RWPE1 (cell line): Measurements from ENCODE around the gene BBIP1.
A peak's percentile ranks its signal among the peaks of the same experiment; 100 is the strongest.

Experiments
- CTCF ChIA-PET: fragments of 350-600 bp; sonication (Branson Sonifier 250); formaldehyde crosslinking; extraction: SDS; loops from one replicate; lab custom pipeline; 2021; lab: Yijun Ruan, JAX
- POLR2A ChIA-PET: fragments of 400-600 bp; formaldehyde crosslinking; extraction: SDS; loops from one replicate; lab custom pipeline; 2020; ENCODE audit warnings: antibody characterized with exemption; ENCODE audit not compliant: low non-redundant PET; lab: Yijun Ruan, JAX
- DNase-seq: peaks from one replicate; pipeline ENCODE4 v3.0.0; 2012; ENCODE audit warnings: low spot score
- H3K27ac ChIP-seq: fragments of 450-650 bp; 2 replicates; pipeline ENCODE4 v1.5.1; 2017
- TF ChIP-seq, protein P1 (sequence below): fragments of 450-650 bp; conservative IDR thresholded peaks from 2 replicates; pipeline ENCODE4 v1.5.1; 2017; ENCODE audit warnings: low read depth, mild to moderate bottlenecking

BBIP1 gene

DNA sequence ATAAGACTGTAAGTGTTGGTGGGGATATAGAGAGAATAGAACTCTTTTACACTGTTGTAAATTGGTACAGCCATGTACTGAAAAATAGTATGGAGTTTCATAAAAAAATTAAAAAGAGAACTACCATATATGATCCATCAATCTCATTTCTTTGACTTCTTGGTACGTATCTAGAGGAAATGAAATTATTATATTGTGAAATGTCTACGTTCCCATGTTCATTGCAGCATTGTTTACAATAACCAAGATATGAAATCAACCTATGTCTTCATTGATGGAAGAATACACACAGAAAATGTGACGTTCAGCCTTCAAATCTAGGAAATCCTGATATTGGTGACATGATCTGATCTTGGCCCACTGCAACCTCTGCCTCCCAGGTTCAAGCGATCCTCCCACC is 32.4 kb upstream of the BBIP1 start:
- no peak overlapping the region for H3K27ac ChIP-seq
- DNase-seq, result no peak
- ChIA-PET POLR2A (no interaction called here), CTCF (no interaction called here)
- TF ChIP-seq, protein P1, sequence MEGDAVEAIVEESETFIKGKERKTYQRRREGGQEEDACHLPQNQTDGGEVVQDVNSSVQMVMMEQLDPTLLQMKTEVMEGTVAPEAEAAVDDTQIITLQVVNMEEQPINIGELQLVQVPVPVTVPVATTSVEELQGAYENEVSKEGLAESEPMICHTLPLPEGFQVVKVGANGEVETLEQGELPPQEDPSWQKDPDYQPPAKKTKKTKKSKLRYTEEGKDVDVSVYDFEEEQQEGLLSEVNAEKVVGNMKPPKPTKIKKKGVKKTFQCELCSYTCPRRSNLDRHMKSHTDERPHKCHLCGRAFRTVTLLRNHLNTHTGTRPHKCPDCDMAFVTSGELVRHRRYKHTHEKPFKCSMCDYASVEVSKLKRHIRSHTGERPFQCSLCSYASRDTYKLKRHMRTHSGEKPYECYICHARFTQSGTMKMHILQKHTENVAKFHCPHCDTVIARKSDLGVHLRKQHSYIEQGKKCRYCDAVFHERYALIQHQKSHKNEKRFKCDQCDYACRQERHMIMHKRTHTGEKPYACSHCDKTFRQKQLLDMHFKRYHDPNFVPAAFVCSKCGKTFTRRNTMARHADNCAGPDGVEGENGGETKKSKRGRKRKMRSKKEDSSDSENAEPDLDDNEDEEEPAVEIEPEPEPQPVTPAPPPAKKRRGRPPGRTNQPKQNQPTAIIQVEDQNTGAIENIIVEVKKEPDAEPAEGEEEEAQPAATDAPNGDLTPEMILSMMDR, result no peak

DNA sequence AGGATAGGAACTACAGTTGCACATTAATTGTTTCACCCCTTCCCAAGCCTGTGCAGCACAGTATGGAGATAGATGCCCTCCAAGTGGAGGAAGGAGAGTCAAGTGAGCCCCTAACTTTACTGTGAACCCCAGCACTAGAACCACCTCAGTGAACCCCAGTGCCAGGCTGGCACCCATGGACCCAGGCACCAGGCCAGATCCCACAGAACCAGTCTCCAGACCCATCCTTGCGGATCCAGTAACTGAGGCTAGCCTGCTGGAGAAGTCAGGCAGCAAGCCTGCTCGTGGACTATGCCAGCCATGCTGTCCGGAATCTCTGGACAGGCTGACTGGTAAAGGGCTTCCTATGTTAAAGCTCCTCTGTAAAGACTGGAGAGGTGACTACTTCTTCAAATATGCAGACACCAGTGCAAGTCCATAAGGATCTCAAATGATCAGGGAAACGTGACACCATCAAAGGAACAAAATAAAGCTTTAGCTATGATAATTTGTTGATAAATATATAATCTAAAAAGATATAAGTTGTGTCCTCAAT is 28.1 kb upstream of the BBIP1 start:
- no peak overlapping the region for H3K27ac ChIP-seq
- DNase-seq, result peak; percentile 11
- ChIA-PET POLR2A (no interaction called here), CTCF (interaction anchor here (0.7 kb wide), 1 partner anchor 44 kb away, joined by 3 read pairs; no protein-coding TSS in a partner anchor)
- TF ChIP-seq, protein P1, result no peak

DNA sequence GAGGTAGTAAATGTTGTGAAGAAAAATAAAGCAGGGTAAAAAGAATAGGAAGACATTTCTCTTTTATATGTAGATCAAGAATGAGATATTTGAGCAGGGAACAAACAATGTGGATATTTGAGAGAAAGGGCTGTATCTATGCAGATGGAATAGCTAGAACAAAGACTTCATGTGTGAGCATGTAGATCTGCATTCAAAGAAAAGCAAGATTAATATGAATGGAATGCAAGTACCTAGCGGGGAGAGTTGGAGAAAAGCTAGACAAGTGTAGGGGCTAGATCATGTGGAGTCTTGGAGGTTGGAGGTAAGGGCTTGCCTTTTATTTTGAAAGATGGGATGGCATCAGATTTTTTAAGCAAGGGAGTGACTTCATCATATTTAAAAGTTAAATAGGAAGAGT is 27.5 kb upstream of the BBIP1 start:
- CTCF ChIA-PET, result interaction anchor here (0.8 kb wide), 1 partner anchor 643 kb away, joined by 3 read pairs; no protein-coding TSS in a partner anchor

DNA sequence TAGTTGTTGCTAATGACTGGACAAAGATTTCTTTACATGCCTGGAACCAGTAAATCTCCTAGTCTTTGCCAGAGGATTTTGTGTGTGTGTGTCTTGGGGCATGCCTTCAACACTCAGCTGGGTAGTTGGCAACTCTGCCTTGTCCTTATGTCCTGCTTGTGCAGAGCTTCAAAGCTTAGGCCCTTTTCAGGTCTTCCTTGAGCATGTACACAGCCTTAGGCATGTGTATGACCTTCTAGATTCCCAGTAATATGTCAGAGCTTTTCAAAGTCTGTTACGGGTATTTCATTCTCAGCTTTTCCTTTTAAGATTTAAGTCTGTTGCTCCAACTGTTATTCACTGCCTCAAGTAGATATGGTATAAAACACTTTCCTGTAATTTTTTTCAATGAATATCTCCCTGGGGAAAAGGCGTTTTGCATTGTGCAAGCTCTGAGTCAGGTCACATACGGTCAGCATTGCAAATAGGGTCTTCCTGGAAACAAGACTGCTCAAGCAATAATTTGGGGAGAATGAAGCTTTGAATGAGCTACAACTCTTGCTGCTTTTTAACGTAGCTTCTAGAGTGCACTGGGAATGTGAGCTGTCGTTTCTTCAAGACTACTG is 25.9 kb upstream of the BBIP1 start:
- TF ChIP-seq, protein P1, result no peak
- ChIA-PET POLR2A (no interaction called here), CTCF (interaction anchor here (0.6 to 0.7 kb wide), 2 partner anchors 19 to 566 kb away, joined by 3 to 4 read pairs; no protein-coding TSS in a partner anchor)
- no peak overlapping the region for H3K27ac ChIP-seq
- no peak for DNase-seq

More for the DNA sequence above, 27.5 kb upstream of the BBIP1 start:
- TF ChIP-seq, protein P1, result no peak
- H3K27ac ChIP-seq, result no peak overlapping the region
- POLR2A ChIA-PET, result no interaction called here
- peak; percentile 25 for DNase-seq

DNA sequence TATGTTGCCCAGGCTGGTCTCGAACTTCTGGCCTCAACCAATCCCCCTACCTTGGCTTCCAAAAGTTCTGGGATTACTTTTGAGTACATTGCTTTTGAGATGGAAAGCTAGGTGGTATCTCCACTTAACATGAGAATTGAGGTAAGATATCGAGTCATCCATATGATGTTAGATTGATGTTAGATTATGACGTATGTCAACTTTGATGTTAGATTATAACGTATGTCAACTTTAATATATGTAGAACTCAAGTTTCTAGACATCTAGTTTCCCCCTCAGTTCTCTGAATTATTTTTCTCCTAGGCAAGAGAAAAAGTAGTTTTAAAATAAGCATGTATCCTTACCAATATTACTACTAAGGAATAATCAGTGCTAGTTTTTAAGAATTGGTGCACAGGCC is 20.4 kb upstream of the BBIP1 start:
- TF ChIP-seq, protein P1, result no peak
- POLR2A ChIA-PET, result no interaction called here
- CTCF ChIA-PET, result interaction anchor here (0.6 kb wide), 1 partner anchor 15 kb away, joined by 4 read pairs; no protein-coding TSS in a partner anchor
- no peak overlapping the region for H3K27ac ChIP-seq
- DNase-seq, result no peak

DNA sequence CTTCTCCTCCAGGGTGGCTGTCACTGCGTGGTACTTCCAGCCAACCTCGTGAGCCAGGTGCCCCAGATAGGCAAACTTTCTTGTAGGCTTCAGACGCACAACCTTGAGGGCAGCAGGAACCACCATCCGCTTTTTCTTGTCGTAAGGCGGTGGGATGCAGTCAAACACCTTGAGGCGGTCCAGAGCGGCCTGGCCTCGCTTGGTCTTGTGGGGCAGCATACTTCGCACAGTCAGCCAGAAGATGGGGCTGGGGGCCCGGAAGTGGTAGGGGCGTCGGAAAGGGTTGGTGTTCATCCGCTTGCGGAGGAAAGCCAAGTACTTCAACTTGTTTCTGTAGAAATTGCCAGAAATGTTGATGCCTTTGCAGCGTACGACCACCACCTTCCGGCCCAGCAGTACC is 17.8 kb upstream of the BBIP1 start:
- POLR2A ChIA-PET, result no interaction called here
- CTCF ChIA-PET, result no interaction called here
- DNase-seq, result no peak
- TF ChIP-seq, protein P1, result no peak
- H3K27ac ChIP-seq, result no peak overlapping the region
